IMR-90 (cell line): Measurements from ENCODE around the gene ARID4B. TPM values are rescaled to one million over a fixed set of nuclear protein-coding genes. Genes with fewer than 3 reads are reported as not detected.

Experiments
- ATAC-seq: fragments of 200-7000 bp; cut with Tn5 transposase; 2 replicates; pipeline ENCODE4 v1.9.1; 2020; ENCODE audit warnings: low read depth, mild to moderate bottlenecking, moderate library complexity
- BruUV-seq: library from RNA; stranded (reverse); fragments of 400-500 nt; replicated peaks from 2 replicates; lab custom pipeline; 2021; lab: Mats Ljungman, UMichigan
- CTCF ChIA-PET: fragments of 300-600 bp; formaldehyde crosslinking; extraction: SDS; loops from one replicate; lab custom pipeline; 2021; ENCODE audit warnings: antibody characterized with exemption; lab: Yijun Ruan, JAX
- POLR2A ChIA-PET: fragments of 300-600 bp; sonication (Branson Sonifier 250); formaldehyde crosslinking; loops from one replicate; lab custom pipeline; 2022; ENCODE audit warnings: antibody characterized with exemption; ENCODE audit not compliant: unreplicated experiment; lab: Charles Lee
- DNase-seq: peaks from one replicate; pipeline ENCODE4 v3.0.0; 2013
- H2AFZ ChIP-seq: replicated peaks from 2 replicates; pipeline ENCODE3; 2013; ENCODE audit warnings: low read length, mild to moderate bottlenecking; ENCODE audit not compliant: poor library complexity
- H2AK5ac ChIP-seq: 2 replicates; pipeline ENCODE4 v1.6.1; 2013; ENCODE audit warnings: low read depth, low read length, inconsistent platforms
- H2AK9ac ChIP-seq: replicated peaks from 2 replicates; pipeline ENCODE3; 2013; ENCODE audit warnings: mild to moderate bottlenecking, low read depth, low read length, moderate library complexity; ENCODE audit not compliant: poor library complexity
- H2BK120ac ChIP-seq: 2 replicates; pipeline ENCODE4 v1.6.1; 2013; ENCODE audit warnings: low read depth, low read length, inconsistent platforms
- H2BK15ac ChIP-seq: 3 replicates; pipeline ENCODE4 v1.6.1; 2013; ENCODE audit warnings: low read depth, low read length, inconsistent platforms
- H2BK20ac ChIP-seq: 2 replicates; pipeline ENCODE4 v1.6.1; 2013; ENCODE audit warnings: low read depth, mild to moderate bottlenecking, inconsistent platforms, low read length, moderate library complexity
- H2BK5ac ChIP-seq: 2 replicates; pipeline ENCODE4 v1.6.1; 2013; ENCODE audit warnings: mild to moderate bottlenecking, low read depth, low read length, inconsistent platforms; ENCODE audit not compliant: poor library complexity, severe bottlenecking
- H3K14ac ChIP-seq: replicated peaks from 2 replicates; pipeline ENCODE4 v1.6.1; 2013; ENCODE audit warnings: low read depth, low read length, inconsistent platforms
- H3K18ac ChIP-seq: 2 replicates; pipeline ENCODE4 v1.6.1; 2013; ENCODE audit warnings: low read depth, low read length, control low read depth
- H3K23ac ChIP-seq: 2 replicates; pipeline ENCODE4 v1.6.1; 2013; ENCODE audit warnings: low read depth, low read length, inconsistent platforms
- H3K27ac ChIP-seq: 2 replicates; pipeline ENCODE4 v1.5.1; 2013; ENCODE audit warnings: mild to moderate bottlenecking, control low read depth, low read length; ENCODE audit not compliant: insufficient read depth
- H3K27me3 ChIP-seq: 2 replicates; pipeline ENCODE4 v1.6.1; 2013; ENCODE audit warnings: low read length; ENCODE audit not compliant: control insufficient read depth, insufficient read depth
- H3K36me3 ChIP-seq: 2 replicates; pipeline ENCODE4 v1.6.1; 2013; ENCODE audit warnings: low read length, mixed read lengths; ENCODE audit not compliant: control insufficient read depth, insufficient read depth
- H3K4ac ChIP-seq: 2 replicates; pipeline ENCODE4 v1.6.1; 2013; ENCODE audit warnings: low read depth, low read length, inconsistent platforms
- H3K4me1 ChIP-seq: 2 replicates; pipeline ENCODE4 v1.6.1; 2013; ENCODE audit warnings: low read length, mixed read lengths; ENCODE audit not compliant: control insufficient read depth, insufficient read depth
- H3K4me2 ChIP-seq: 2 replicates; pipeline ENCODE4 v1.6.1; 2013; ENCODE audit warnings: low read depth, mild to moderate bottlenecking, control low read depth, low read length, moderate library complexity
- H3K4me3 ChIP-seq: 2 replicates; pipeline ENCODE4 v1.5.1; 2013; ENCODE audit warnings: low read depth, mild to moderate bottlenecking, control low read depth, low read length, moderate library complexity; ENCODE audit not compliant: insufficient read depth
- H3K56ac ChIP-seq: 2 replicates; pipeline ENCODE4 v1.6.1; 2013; ENCODE audit warnings: low read length, inconsistent platforms; ENCODE audit not compliant: insufficient read depth; ENCODE audit errors: extremely low read depth
- H3K79me1 ChIP-seq, 2 experiments: 2 replicates each; pipeline ENCODE4 v1.6.1; 2013; ENCODE audit warnings: low read length in 2 of 2, inconsistent platforms in 1 of 2, low read depth in 1 of 2
- H3K9ac ChIP-seq: 2 replicates; pipeline ENCODE4 v1.6.1; 2013; ENCODE audit warnings: low read depth, low read length, control low read depth
- H3K9me1 ChIP-seq: 2 replicates; pipeline ENCODE4 v1.6.1; 2013; ENCODE audit warnings: low read length, inconsistent platforms; ENCODE audit not compliant: insufficient read depth
- H3K9me3 ChIP-seq: 2 replicates; pipeline ENCODE4 v1.6.1; 2013; ENCODE audit warnings: low read length; ENCODE audit not compliant: control insufficient read depth, insufficient read depth
- H4K20me1 ChIP-seq: 2 replicates; pipeline ENCODE4 v1.6.1; 2013; ENCODE audit warnings: low read length, inconsistent platforms; ENCODE audit not compliant: insufficient read depth
- H4K5ac ChIP-seq: 2 replicates; pipeline ENCODE4 v1.6.1; 2013; ENCODE audit warnings: mild to moderate bottlenecking, low read depth, low read length, control low read depth
- H4K8ac ChIP-seq, 2 experiments: 2 replicates each; pipeline ENCODE4 v1.6.1; 2013; ENCODE audit warnings: low read depth in 2 of 2, low read length in 2 of 2, control low read depth in 1 of 2, inconsistent platforms in 1 of 2
- H4K91ac ChIP-seq: 2 replicates; pipeline ENCODE4 v1.6.1; 2013; ENCODE audit warnings: low read depth, low read length, inconsistent platforms; ENCODE audit not compliant: insufficient read depth
- CEBPB ChIP-seq: IDR thresholded peaks from 2 replicates; pipeline ENCODE4 v1.6.1; 2012; ENCODE audit warnings: low read depth, low read length, improper control_type of control experiment
- FOS ChIP-seq: fragments of 150-350 bp; IDR thresholded peaks from 2 replicates; pipeline ENCODE4 v1.6.1; 2016; ENCODE audit warnings: low read depth, low read length
- MAZ ChIP-seq: IDR thresholded peaks from 2 replicates; pipeline ENCODE4 v1.6.1; 2012; ENCODE audit warnings: low read depth, mild to moderate bottlenecking, low read length, improper control_type of control experiment, moderate library complexity, borderline replicate concordance
- NFE2L2 ChIP-seq: fragments of 150-350 bp; IDR thresholded peaks from 2 replicates; pipeline ENCODE4 v1.6.1; 2016; ENCODE audit warnings: low read depth, mild to moderate bottlenecking, low read length
- RAD21 ChIP-seq: IDR thresholded peaks from 2 replicates; pipeline ENCODE4 v1.6.1; 2012; ENCODE audit warnings: low read length, improper control_type of control experiment
- RCOR1 ChIP-seq: IDR thresholded peaks from 2 replicates; pipeline ENCODE4 v1.6.1; 2012; ENCODE audit warnings: mild to moderate bottlenecking, low read length, improper control_type of control experiment; ENCODE audit not compliant: insufficient replicate concordance
- SMC3 ChIP-seq: fragments of 150-350 bp; IDR thresholded peaks from 2 replicates; pipeline ENCODE4 v1.6.1; 2016; ENCODE audit warnings: low read depth, mild to moderate bottlenecking, antibody characterized with exemption, low read length, moderate library complexity
- WGBS, 2 experiments: methylation state at CpG; one replicate each; pipeline versions ENCODE4 v1.1.5 to v1.1.7; 2013; ENCODE audit warnings: missing lambda C conversion rate in 2 of 2; ENCODE audit not compliant: insufficient read length in 1 of 2; ENCODE audit errors: extremely low coverage in 2 of 2; 5-methylcytosine and 5-hydroxymethylcytosine counted together
- dilution Hi-C: fragments of 300-500 bp; cut with HindIII; formaldehyde crosslinking; loops from one replicate; pipeline ENCODE4 v1.14.3; 2018; ENCODE audit warnings: low sequenced_read_pairs; ENCODE audit not compliant: unreplicated experiment
- in situ Hi-C: fragments of 300-500 bp; cut with MboI; formaldehyde crosslinking; loops from 3 replicates; pipeline ENCODE4 v1.14.3; 2019; ENCODE audit warnings: low sequenced_read_pairs, inconsistent platforms, mixed read lengths
- intact Hi-C: fragments of 100-400 bp; cut with micrococcal nuclease; formaldehyde crosslinking; loops from 2 replicates; pipeline ENCODE4 v1.10.0; 2022
- polyA plus RNA-seq, 3 experiments: library from polyadenylated mRNA; depleted of rRNA; stranded (reverse); fragments of >200 nt; gene quantifications; 2 replicates each; pipeline ENCODE4 v1.2.3, GENCODE V29; 2012; ENCODE audit warnings: low replicate concordance in 1 of 3
- total RNA-seq: library from RNA; depleted of rRNA; stranded (reverse); fragments of >200 nt; gene quantifications from 2 replicates; pipeline ENCODE4 v1.2.3, GENCODE V29; 2012

ARID4B gene
- total and polyA plus RNA-seq, 2 of the 4 experiments (the other 2 are of a cell fraction), result 8.5 to 16.0 TPM

GRCh38 chr1:235296729-235297128 is 31.2 kb downstream of the ARID4B start:
- H3K4ac ChIP-seq, result no peak overlapping the region
- no peak overlapping the region for H2BK20ac ChIP-seq
- H2BK120ac ChIP-seq, result no peak overlapping the region
- no TSS peak for BruUV-seq
- intact Hi-C loops, result no loop called here
- H3K4me3 ChIP-seq, result no peak overlapping the region
- H3K4me1 ChIP-seq, result peaks cover 4% of the 10 kb centered on the region; the same call in 1 of the 2 replicates
- H3K36me3 ChIP-seq, result no peaks in the 10 kb centered on the region
- in situ Hi-C loops, result no loop called here
- peaks cover 5% of the 10 kb centered on the region for H3K9me1 ChIP-seq
- no peak overlapping the region for H3K27ac ChIP-seq
- ChIA-PET POLR2A (no interaction called here), CTCF (no interaction called here)
- no peak for DNase-seq
- H3K14ac ChIP-seq, result no peak overlapping the region
- H4K20me1 ChIP-seq, result peaks cover 76% of the 10 kb centered on the region
- H3K9ac ChIP-seq, result no peak overlapping the region
- no peak overlapping the region for H3K56ac ChIP-seq
- no peak overlapping the region for H2AK9ac ChIP-seq
- H4K5ac ChIP-seq, result no peak overlapping the region
- H2AFZ ChIP-seq, result no peak overlapping the region
- ATAC-seq, result no peak
- no peak overlapping the region for H2BK15ac ChIP-seq
- H2BK5ac ChIP-seq, result no peak overlapping the region
- no peak overlapping the region for H2AK5ac ChIP-seq
- dilution Hi-C loops, result no loop called here
- no peak overlapping the region for H4K91ac ChIP-seq
- H3K4me2 ChIP-seq, result no peak overlapping the region
- H3K79me1 ChIP-seq, result peaks cover 5 to 52% of the 10 kb centered on the region in 2 experiments
- no peak overlapping the region for H4K8ac ChIP-seq
- H3K18ac ChIP-seq, result no peak overlapping the region
- no peak overlapping the region for H3K23ac ChIP-seq
- no peaks in the 10 kb centered on the region for H3K9me3 ChIP-seq
- no peaks in the 10 kb centered on the region for H3K27me3 ChIP-seq
- no peak for TF ChIP-seq MAZ
- no peak for TF ChIP-seq CEBPB
- TF ChIP-seq SMC3, result no peak
- TF ChIP-seq FOS, result no peak
- TF ChIP-seq NFE2L2, result no peak
- TF ChIP-seq RAD21, result no peak
- TF ChIP-seq RCOR1, result no peak
- no CpG with 5 or more reads among the region's 1 CpG for WGBS, 2 experiments
